ENCODE measurements around the gene MEGF11.

GRCh38 chr15:66161108-66161507, 92.4 kb downstream of the MEGF11 start:
- TF ChIP-seq CTCF (IDR thresholded peaks at IDR 0.05), result no peak
- TF ChIP-seq POLR2A (IDR thresholded peaks at IDR 0.05), result no peak
